Activated CD8-positive, alpha-beta memory T cell treated with anti-CD3 and anti-CD28 coated beads for 1 hour (primary cell): ENCODE results near the gene PDLIM7.
A peak's percentile ranks its signal among the peaks of the same experiment; 100 is the strongest.

Source experiments
- DNase-seq, 2 donors: peaks; one replicate each; pipeline ENCODE4 v3.0.0-alpha.2; 2020; ENCODE audit warnings: low read depth in 1 of 2; ENCODE audit errors: extremely low read depth in 1 of 2

PDLIM7 gene

DNA sequence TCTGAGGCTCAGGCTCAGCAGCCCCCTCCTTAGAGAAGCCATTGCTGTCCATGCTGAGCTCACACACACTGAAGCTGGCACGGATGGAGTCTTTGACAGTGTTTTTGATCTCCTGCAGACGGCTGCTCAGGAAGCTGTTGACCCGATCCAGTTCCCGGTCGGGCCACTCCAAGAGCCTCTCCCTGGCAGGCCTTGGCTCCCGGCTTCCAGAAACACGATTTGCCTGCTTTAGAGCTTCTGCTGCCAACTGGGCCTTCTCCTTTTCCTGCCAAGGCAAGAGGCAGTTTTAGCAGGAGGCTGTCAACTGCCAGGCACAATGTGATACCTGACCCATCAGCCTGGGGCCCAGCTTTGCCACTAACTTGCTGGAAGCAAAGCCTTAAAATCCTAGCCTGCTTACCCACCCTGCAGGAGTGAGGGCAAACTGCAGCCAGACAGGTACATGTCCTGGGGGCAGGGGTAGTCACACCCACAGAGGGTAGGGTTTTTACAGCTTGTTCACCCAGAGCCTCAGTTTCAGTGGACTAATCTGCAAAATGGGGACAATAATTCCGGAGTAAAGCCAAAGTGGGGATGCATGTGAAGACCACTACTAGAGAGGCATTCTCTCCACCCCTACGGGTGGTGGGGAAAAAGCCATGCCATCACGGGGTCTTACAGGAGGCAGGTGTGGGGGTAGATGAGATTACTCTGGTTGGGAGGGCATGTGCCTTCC lies 27.7 kb upstream of the PDLIM7 start:
- no peak for DNase-seq

DNA sequence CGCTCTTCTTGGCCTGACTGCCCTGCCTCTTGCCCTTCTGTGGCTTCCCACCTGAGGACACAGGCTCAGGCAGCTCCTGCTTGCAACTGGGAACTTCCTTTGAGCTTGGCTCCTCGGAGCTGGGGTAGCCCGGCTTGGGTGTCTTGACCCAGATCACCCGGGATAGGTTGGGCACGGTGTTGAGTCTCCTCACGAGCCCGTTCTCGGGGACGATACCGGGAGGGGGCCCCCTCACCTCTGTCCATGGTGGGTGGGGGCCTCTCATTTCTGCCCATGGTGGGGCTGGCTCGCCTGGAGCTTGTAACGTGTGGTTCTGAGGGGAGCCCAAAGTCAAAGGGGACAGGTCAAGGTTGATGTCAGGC lies 27.1 kb upstream of the PDLIM7 start:
- no peak for DNase-seq

DNA sequence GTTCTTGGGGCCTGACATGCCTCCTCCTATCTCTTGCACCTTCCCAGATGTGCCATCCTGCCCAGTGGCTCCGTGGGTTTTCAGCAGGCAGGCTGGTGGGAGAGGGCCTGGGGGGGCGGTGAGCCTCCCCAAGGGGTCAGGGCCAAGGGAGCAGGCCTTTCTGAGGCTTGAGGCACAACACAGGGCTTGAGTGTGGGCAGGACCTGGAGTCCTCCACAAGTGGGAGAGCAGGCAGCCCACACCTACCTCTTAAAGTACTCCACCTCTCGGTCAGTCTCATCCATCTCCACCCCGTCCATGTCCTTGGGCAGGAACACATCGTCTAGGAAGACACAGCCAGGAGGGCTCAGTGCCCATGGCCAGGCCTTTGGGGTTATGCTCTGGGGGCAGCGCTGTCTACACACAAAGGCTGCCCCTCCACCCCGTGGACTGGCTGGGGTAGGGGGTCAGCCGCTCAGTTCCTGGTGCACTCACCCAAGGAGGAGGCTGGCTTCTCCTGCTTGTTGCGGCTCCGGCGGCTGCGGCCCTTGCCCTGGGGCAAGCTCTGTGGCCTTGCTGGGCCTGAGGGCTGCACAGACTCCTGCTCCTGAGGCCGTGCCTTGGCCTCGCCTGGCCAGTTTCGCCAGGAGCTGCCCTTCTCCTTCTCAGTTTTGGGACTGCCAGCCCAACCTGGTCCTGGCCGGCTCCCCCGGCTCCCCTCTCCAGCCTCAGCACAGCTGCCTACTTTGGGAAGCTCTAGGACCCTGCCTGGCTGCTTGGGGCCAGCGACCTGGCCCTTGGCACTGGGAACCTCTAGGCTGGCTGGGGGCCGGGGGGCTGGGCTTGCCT lies 26.5 kb upstream of the PDLIM7 start:
- DNase-seq, result no peak

DNA sequence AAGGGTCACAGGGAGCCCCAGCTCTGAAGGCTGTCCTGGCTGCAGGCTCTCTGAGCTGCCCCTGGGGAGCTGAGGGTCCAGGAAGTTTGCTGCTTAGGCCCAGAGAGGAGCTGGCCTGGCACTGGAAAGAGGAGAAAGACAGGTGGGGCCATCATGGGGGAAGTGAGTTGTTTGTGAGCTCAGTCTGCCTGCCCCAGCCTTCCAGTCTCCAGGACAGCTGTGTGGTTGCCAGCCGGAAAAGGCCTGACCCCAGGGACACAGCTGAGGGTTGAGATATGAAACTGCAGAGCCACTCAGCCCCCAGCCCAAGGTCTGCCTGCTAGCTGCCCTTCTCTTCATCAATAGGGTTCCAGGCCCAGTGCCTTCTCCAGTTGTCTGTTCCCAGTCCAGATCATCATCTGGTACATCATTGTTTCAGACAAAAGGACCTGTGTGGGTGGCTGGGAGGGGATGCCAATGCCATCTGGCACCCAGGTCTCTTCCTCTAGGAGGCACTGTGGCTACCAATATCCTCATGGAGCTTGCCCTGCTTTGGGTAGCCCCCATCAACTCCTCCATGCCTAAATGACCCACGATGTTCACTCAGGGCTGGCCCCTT lies 23.6 kb upstream of the PDLIM7 start:
- no peak for DNase-seq

DNA sequence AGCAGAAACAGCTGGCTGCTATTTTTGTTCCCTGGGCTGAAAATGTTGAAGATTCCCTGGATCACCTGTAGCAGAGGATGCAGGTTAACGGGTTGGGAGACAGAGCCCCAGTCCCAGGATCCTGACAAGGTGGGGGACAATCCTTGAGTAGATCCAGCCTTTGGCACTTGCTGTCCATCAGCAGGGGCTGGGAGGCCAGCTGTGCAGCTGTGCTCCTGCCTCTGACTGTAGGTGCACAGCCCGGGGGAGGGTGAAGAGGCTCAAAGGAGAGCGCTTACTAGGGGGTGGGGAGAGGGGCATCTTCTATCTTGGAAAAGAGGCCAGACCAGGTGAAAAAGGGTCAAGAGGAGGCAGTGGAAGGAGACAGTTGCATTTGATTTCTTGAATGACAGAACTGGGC lies 22.9 kb upstream of the PDLIM7 start:
- DNase-seq, result no peak

DNA sequence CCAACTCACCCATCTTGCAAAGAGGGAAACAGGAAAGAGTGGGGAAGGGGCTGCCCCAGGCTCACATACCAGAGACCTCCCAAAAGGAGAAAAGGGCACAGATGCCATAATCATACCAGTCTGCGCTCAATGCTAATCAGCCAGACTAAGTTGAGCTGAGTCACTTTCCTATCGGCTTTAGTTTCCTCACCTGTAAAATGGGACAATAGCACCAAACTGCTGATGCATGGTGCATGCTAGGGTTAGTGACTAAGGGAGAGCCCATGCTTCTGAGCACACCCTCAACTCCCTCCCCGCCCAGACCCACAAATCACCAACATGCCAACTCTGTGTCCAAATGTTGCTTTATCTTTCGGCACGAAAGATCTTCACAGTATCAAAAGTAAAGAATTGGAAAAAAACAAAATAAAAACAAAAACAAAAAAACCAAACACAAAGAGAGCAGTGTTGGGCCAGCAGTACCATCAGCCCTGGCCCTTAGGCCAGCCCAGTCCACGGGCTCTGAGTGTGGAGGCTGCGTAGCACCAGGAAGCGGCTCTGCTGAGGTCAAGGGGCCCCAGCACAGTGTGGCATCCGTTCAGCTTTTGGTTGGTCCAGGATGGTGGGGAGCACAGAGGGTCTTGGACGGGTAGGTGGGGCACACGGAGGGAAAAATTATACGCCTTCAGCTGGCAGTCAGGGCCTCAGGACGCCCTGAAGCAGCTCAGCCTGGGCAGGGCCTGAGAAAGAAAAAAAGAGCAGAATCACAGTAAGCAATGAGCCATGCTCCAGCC lies 22.2 kb upstream of the PDLIM7 start:
- DNase-seq, result no peak

DNA sequence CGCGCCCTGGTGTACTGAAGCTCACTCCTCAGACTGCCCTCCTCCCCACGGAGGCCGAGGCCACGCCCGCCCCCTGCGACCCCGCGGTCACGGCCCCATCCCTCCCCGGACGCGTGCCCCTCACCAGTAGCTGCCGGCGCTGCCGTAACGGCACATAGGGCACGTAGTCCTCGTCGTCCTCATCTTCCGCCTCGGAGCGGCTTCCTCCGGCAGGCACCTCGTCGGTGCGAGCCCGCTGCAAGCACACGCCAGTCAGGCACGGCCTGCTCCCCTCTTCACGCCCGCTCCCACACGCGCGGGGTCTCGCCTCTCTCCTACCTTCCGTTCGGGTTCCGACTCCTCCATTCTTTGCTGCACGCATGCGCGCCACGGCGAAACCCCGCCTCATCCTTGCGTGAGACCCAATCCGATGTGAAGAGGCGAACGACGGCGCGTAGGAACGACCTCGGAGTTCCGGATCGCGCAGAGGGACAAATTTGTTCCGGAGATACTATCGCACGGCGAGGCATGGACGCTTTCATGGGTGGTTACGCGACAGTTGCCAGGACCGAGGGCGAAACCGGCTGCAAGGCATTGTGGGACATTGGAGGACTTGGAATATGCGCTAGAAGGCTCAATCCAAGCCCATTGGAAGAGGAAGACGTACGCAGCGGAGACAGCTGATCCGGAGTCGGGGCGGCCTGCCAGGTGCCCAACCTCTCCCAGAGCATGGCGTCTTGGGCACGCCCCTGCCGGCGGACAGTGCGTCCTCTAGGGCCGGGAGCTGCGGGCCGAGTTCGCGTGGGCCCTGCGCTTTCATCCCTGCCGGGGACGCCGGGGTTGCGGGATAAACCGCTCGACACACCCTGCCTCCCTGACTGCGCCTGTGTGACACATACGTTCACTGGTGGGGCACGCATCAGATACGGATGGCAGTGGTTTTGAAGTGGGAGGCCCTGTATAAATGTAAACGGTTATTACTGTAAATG lies 19.5 kb upstream of the PDLIM7 start, which contains the start of gene DDX41:
TSS of gene DDX41 (minus strand) at position 361 of the 968 bp plus-strand sequence. CDS start at position 345, 16 bp downstream.
- peak; percentile 87 to 89 for DNase-seq

DNA sequence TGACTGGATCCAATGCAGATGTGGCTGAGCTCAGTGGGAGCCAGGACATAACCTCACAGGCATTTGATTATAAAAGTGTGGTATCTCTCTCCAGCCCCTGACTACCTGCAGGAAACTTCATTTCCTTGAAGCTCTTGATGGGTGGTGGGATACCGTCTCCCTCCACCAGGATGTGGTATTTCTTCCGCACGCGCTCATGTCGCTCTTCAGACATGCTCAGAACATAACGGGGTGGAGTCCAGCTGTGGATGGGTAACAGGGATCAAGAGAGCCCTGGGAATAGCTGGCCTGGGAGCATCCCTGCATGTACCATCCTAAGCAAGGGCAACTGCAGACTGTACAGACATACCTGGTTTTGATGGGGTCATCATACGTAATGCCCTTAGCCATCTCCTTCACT lies 18.2 kb upstream of the PDLIM7 start:
- no peak for DNase-seq

DNA sequence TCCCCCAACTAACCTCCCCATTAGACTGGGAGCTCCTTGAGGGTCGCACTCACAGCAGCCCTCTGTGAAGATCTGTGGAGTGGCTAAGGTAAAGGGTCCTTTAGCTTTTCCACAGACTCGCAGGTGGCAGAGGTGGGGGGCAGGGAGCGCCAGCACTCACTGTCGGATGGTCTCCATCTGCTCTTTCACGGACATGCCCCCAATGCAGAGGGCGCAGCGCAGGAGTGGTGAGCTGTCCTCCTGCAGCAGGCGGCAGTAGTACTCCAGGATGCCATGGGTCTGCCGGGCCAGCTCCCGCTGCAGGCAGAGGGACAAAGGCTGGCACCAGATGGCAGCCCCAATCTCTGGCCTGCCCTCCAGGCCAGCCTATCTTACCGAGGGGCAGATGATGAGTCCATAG lies 17.1 kb upstream of the PDLIM7 start:
- DNase-seq, result no peak

DNA sequence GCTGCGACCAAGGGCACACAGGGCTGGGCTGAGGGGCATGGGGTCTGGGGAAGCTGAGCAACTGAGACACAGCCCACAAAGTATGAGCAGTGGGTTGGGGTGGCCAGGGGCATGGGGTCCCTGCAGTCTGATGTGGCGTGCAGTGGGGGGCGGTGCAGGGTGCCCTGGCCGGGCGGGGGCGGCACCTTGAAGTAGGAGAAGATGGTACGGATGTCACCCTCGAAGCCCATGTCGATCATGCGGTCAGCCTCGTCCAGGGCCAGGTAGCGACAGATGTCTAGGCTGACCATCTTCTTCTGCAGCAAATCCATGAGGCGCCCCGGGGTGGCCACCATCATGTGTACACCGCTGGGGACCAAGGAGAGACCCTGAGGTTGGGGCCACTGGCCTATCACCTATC lies 16.1 kb upstream of the PDLIM7 start:
- DNase-seq, result no peak

DNA sequence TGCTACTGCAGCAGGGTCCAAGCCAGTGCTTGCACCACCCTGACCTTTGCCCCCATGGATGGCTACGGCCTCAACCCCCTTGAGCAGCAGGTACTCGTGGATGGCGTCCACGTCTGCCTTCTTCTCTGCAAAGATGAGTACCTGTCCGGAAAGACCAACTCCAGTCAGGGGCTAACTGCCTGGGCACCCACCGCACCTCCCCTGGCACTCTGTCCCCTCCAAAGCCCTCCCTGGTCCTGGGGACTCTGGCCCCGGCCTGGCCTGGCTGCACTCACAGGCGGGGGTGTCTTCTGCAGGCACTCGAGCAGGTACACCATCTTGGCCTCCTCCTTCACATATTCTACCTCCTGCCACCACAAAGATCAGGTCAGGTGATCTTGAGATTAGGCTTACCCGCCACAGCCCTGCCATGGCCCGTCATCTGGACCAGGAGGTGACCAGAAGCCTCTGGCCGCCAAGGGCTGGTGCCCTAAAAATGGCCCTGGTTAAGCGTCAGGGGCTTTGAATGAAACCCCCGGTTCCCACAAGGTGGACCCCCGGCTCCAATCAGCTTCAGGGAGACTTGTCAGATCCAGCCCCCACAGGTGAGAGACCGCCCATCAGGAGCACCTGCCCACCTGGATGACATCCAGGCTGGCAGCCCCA lies 15.5 kb upstream of the PDLIM7 start:
- no peak for DNase-seq

DNA sequence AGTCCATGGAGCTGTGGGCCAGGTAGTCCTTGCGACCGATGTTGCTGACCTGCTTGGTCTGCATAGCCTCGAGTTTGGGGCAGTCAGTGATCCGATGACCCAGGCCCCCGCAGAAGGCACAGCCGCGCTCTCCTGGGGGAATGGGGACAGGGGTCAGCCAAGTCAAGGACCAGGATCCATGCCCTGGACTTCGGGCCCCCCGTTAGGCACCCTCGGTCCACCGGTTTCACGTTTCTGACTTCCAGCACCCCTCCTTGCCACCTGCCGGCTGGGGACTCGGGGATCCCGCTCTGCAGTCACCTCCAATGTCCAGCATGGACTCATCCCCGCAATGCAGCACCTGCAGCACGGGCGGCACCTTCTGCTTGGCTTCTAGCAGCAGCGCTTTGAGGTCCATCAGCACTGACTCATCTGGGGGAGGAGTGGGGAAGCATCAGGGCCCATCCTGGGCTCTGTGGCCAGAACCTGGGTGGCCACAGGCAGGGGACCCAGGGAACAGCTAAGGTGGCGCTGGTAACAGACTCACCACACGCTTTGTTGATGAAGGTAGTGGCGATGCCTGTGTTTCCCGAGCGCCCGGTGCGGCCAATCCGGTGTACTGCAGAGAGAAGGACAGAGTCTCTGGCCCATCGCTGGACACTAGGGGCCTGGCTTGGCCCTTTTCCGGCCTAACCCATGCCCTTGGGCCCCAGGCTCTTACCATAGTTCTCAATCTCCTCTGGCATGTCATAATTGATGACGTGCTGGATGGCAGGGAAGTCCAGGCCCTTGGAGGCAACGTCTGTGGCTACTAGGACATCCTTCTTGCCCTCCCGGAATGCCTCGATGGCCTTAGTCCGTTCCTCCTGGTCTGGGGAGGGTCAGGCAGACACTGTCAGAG lies 14.6 kb upstream of the PDLIM7 start:
- no peak for DNase-seq

DNA sequence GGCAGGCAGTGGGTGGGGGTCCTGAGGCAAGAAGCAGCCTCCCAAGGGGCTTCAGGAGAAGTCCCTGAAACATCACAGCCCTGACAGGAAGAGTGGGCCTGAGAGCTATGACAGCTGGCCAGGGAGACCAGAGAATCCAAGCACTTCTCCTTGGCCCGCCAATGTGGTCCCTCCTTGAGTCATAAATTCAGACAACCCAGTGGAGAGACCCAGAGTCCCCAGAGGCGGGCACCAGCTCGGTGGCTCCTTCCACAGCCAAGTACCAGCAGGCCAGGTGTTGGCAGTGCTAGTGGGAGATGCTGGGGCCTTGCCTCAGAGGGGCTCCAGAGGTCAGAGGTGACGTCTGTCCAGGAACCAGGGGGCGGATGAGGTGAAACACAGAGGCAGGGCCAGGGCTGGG lies 13.8 kb upstream of the PDLIM7 start:
- no peak for DNase-seq

DNA sequence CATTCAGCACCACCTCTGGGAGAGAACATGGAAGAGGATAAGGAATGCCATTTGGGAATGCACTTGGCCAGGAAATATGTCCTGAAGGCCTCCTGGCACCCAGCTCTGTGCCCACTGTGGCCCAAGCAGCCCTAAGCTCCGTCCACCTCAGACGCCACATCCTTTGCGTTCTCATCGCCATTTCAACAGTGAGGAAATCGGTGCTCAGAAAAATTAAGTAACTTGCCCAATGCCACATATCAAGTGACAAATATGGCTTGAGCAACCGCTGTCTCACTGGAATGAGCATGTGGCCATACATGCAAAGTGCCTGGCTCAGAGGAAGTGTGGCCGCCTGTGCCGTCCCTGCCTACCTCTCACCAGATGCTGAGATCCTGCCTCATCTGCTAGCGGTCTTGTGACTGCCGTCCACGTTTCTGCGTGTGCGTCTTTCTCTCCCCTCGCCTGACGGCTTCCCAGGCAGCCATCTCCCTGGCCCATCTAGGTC lies 13.2 kb upstream of the PDLIM7 start:
- DNase-seq, result no peak

DNA sequence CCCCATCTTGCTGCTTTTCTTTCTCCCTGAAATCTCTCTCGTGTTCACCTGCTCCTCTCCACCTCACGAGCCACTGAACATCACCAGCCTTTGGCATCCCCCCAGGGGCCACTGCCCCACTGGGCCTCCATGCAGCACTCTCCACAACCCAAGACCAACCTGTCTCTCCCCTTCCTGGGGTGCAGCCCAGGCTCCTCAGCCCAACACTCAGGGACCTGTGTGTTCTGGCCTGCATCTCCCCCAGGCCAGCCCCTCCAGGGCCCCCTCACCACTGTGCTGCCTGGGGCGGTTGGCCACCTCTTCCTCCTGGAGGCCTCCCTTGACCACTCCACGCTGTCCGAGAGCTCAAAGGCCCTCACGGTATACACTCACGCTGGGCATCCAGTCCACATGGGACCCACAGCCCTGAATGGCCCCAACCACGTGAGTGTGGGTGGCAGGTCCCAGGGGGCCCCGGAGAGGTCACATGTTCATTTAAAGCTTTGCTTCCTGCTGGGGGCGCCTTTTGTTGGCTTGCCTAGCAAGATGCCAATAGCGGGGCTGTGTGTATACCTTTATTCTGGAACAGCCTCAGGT lies 12.7 kb upstream of the PDLIM7 start:
- DNase-seq, result no peak

DNA sequence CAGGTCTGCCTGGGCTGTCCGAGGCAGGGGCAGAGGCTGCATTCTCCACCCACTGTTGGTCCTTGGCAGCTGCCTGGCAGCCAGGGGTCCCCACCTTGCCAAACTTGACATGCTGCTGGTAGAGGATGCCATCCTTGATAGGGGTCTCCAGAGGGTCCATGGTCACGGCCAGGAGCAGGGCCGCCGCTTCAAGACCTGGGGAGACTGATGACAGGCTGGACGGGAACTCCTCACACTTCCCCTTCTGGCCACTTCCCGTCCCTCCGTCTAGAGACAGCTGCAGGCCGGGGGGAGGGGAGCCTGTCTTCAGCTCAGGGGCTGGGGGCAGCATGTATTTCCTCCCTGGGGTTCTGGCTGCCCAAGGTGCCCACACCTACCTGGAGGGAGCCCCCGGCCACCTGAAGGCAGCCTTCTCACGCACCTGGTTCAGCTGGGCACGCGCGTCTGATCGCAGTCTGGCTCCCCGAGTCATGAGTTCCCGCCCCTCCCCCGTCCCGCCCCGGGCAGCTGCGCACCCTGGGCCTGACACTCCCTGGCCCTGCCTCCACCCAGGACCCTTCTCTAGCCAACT lies 12.1 kb upstream of the PDLIM7 start, which contains the start of gene DOK3:
TSS of gene DOK3 (minus strand) at position 446 of the 571 bp plus-strand sequence. CDS start at position 160, 286 bp downstream.
- DNase-seq, result no peak

DNA sequence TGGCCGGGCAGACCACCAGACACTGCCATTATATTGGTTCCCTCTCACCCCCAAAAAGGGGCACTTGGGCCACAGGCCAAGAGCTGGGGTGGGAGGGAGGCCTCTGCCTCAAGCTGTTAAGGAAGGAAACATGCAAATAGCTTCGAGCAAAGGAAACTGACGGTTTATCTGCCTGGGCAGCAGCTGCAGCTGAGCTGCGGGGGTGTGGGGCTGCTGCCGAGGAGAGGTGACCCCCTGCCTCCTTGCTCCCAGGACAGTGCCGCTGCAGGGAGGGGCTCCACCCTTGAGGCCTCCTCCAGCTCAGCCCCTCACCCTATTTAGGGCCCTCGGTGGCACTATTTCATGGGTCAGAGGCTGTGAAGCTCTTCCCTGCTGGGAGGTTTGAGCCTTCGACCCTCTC lies 11.4 kb upstream of the PDLIM7 start:
- DNase-seq, result no peak

DNA sequence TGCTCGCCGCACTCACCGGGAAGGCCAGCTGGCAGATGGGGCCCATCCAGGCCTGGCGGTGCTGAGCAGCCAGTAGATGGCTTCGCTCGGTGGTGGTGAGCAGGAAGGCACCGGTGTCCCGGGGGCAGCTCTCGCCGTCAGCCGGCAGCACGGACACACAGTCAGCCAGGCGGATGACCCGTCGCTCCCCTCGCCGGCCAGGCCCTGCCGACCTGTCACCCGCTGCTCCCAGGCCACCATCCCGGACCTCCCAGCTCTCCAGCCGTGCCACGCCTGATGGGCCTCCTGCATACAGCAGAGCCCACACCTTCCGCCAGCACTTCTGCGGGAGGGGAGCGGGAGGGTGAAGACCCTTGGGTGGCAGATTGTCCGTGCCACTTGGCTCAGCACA lies 10.8 kb upstream of the PDLIM7 start:
- DNase-seq, result no peak
